ENCODE data around the gene KCTD5. TPM values are rescaled to one million over a fixed set of nuclear protein-coding genes. Genes with fewer than 3 reads are reported as not detected.
"Not testable (repeated sequence)": the region's sequence is repeated elsewhere in the genome, so short reads cannot be mapped to it uniquely, and the experiment has no call there.

The KCTD5 gene
- total RNA-seq, 6 experiments from 2014 or later: 27.1 to 30.9 (median 28.8) TPM

- TF ChIP-seq, protein P1, sequence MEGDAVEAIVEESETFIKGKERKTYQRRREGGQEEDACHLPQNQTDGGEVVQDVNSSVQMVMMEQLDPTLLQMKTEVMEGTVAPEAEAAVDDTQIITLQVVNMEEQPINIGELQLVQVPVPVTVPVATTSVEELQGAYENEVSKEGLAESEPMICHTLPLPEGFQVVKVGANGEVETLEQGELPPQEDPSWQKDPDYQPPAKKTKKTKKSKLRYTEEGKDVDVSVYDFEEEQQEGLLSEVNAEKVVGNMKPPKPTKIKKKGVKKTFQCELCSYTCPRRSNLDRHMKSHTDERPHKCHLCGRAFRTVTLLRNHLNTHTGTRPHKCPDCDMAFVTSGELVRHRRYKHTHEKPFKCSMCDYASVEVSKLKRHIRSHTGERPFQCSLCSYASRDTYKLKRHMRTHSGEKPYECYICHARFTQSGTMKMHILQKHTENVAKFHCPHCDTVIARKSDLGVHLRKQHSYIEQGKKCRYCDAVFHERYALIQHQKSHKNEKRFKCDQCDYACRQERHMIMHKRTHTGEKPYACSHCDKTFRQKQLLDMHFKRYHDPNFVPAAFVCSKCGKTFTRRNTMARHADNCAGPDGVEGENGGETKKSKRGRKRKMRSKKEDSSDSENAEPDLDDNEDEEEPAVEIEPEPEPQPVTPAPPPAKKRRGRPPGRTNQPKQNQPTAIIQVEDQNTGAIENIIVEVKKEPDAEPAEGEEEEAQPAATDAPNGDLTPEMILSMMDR (IDR thresholded peaks at IDR 0.05): no peak
- peak overlapping the region; percentile 87; the same call in 1 of the 2 replicates for H3K27ac Mint-ChIP-seq
- peaks cover 18% of the 10 kb centered on the region for H3K36me3 Mint-ChIP-seq (ENCODE audit: low read depth)
- H3K4me1 Mint-ChIP-seq (ENCODE audit: low read depth): peaks cover 32% of the 10 kb centered on the region
- H3K4me3 Mint-ChIP-seq: peak overlapping the region; percentile 75; the same call in 1 of the 2 replicates
- H3K9me3 Mint-ChIP-seq: no peaks in the 10 kb centered on the region
- peaks cover 2% of the 10 kb centered on the region for H3K27me3 Mint-ChIP-seq (ENCODE audit: insufficient read depth)
- DNase-seq: no peak
These were observed 17.7 kb upstream of the KCTD5 start for GRCh38 chr16:2664574-2664982.

- not testable (repeated sequence) for H3K27me3 Mint-ChIP-seq (ENCODE audit: insufficient read depth); H3K9me3 Mint-ChIP-seq; H3K27ac Mint-ChIP-seq; H3K4me3 Mint-ChIP-seq; DNase-seq
- H3K36me3 Mint-ChIP-seq (ENCODE audit: low read depth): peaks cover 18% of the 10 kb centered on the region
- H3K4me1 Mint-ChIP-seq (ENCODE audit: low read depth): peaks cover 38% of the 10 kb centered on the region
These were observed 15.7 kb upstream of the KCTD5 start for GRCh38 chr16:2666671-2667070.

DNA sequence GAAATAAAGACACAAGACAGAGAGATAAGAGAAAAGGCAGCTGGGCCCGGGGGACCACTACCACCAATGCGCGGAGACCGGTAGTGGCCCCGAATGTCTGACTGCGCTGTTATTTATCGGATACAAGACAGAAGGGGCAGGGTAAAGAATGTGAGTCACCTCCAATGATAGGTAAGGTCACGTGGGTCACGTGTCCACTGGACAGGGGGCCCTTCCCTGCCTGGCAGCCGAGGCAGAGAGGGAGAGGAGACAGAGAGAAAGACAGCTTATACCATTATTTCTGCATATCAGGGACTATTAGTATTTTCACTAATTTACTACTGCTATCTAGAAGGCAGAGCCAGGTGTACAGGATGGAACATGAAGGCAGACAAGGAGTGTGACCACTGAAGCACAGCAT lies 12.7 kb upstream of the KCTD5 start:
- H3K4me1 Mint-ChIP-seq (ENCODE audit: low read depth): peaks cover 29% of the 10 kb centered on the region
- DNase-seq; H3K9me3 Mint-ChIP-seq; H3K27ac Mint-ChIP-seq; H3K27me3 Mint-ChIP-seq (ENCODE audit: insufficient read depth); H3K4me3 Mint-ChIP-seq; H3K36me3 Mint-ChIP-seq (ENCODE audit: low read depth): not testable (repeated sequence)

DNA sequence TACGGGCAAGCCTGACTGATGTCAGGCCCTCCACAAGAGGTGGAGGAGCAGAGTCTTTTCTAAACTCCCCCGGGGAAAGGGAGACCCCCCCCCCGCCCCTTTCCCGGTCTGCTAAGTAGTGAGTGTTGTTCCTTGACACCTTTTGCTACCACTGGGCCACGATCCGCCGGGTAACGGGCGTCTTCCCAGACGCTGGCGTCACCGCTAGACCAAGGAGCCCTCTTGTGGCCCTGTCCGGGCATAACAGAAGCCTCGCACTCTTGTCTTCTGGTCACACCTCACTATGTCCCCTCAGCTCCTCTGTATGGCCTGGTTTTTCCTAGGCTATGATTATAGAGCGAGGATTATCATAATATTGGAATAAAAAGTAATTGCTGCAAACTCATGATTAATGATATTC lies 12.3 kb upstream of the KCTD5 start:
- not testable (repeated sequence) for H3K27me3 Mint-ChIP-seq (ENCODE audit: insufficient read depth); H3K9me3 Mint-ChIP-seq; H3K36me3 Mint-ChIP-seq (ENCODE audit: low read depth)
- TF ChIP-seq, protein P1 (IDR thresholded peaks at IDR 0.05): peak; percentile 77
- Mint-ChIP-seq H3K4me1 (ENCODE audit: low read depth) (peaks cover 26% of the 10 kb centered on the region), H3K27ac (peak overlapping the region; percentile 62; the same call in 1 of the 2 replicates), H3K4me3 (peak overlapping the region; percentile 37; the same call in 1 of the 2 replicates)
- peak; percentile 67 for DNase-seq

DNA sequence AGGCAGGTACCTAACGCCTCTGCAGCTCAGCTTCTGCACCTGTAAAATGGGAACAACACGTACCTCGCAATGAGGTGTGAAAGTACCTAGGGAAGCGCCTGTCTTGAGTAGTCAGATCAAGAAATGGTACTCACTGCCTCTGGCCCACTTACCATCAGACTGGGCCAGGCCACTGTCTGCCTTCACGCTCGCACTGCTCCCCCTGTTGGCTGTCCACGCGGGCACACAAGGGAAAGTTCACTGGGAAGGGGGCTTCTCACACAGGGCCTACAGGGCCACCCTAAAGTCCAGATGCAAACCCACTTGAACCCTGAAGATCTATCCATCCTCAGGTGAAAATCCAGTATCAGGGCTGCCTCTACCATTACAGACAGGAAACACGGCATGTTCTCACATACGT lies 11.1 kb upstream of the KCTD5 start:
- H3K4me3 Mint-ChIP-seq; H3K27ac Mint-ChIP-seq; H3K27me3 Mint-ChIP-seq (ENCODE audit: insufficient read depth); DNase-seq; H3K36me3 Mint-ChIP-seq (ENCODE audit: low read depth); H3K9me3 Mint-ChIP-seq: not testable (repeated sequence)
- TF ChIP-seq, protein P1 (IDR thresholded peaks at IDR 0.05): peak; percentile 63
- H3K4me1 Mint-ChIP-seq (ENCODE audit: low read depth): peaks cover 26% of the 10 kb centered on the region

DNA sequence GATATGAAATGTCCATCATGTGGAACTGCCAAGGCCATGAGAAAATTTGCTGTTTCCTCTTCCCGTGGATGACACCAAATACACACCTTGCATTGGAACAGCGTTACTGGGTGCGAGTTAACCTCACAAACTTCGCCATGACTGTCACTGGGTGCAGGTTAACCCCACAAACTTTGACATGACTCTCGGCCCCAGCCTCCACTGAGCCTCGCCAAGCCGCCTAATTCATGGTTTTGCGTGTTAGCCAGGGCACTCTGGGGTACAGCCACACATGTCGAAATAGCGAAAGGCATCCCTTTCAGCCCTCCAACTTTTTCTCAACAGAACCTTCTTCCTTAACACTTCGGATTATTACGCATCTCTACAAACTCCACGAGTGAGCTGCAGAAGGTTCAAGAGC lies 10.6 kb upstream of the KCTD5 start:
- H3K27me3 Mint-ChIP-seq (ENCODE audit: insufficient read depth): no peaks in the 10 kb centered on the region
- peaks cover 26% of the 10 kb centered on the region for H3K4me1 Mint-ChIP-seq (ENCODE audit: low read depth)
- TF ChIP-seq, protein P1 (IDR thresholded peaks at IDR 0.05): no peak
- peak overlapping the region; percentile 92 for H3K4me3 Mint-ChIP-seq
- no peak overlapping the region for H3K27ac Mint-ChIP-seq
- peaks cover 10% of the 10 kb centered on the region for H3K36me3 Mint-ChIP-seq (ENCODE audit: low read depth)
- no peak for DNase-seq
- no peaks in the 10 kb centered on the region for H3K9me3 Mint-ChIP-seq
